ENCODE data around the gene NIN.

The NIN gene

GRCh38 chr14:50728836-50729235 lies 102.1 kb downstream of the NIN start:
- no peak overlapping the region for H3K27ac ChIP-seq (ENCODE audit: low read depth, low read length)
- H3K36me3 ChIP-seq (ENCODE audit: insufficient read depth, low read length) = peaks cover 78% of the 10 kb centered on the region
- no peak overlapping the region for H3K9ac ChIP-seq (ENCODE audit: low read depth, low read length)

GRCh38 chr14:50726372-50727107 lies 104.4 kb downstream of the NIN start:
- H3K4me1 ChIP-seq (ENCODE audit: insufficient read depth, low read length) = no peaks in the 10 kb centered on the region
- no peak overlapping the region for H3K27ac ChIP-seq (ENCODE audit: low read depth, low read length)
- 100% methylated on average over 2 of the region's 3 CpGs for WGBS
- no peaks in the 10 kb centered on the region for H3K27me3 ChIP-seq (ENCODE audit: insufficient read depth, low read length)
- no peak overlapping the region for H3K9ac ChIP-seq (ENCODE audit: low read depth, low read length)
- peaks cover 73% of the 10 kb centered on the region for H3K36me3 ChIP-seq (ENCODE audit: insufficient read depth, low read length)
- no peak overlapping the region for H3K4me3 ChIP-seq (ENCODE audit: low read length)
- peaks cover 12% of the 10 kb centered on the region; the same call in 1 of the 2 replicates for H3K9me3 ChIP-seq (ENCODE audit: insufficient read depth, low read depth, low read length)

More at GRCh38 chr14:50728836-50729235, 102.1 kb downstream of the NIN start:
- Histone ChIP-seq H3K4me1 (ENCODE audit: insufficient read depth, low read length) (no peaks in the 10 kb centered on the region), H3K27me3 (ENCODE audit: insufficient read depth, low read length) (no peaks in the 10 kb centered on the region), H3K4me3 (ENCODE audit: low read length) (no peak overlapping the region), H3K9me3 (ENCODE audit: insufficient read depth, low read depth, low read length) (peaks cover 12% of the 10 kb centered on the region; the same call in 1 of the 2 replicates)
- WGBS = 92% methylated on average over 6 of the region's 6 CpGs

- H3K27ac ChIP-seq (ENCODE audit: low read depth, low read length) = no peak overlapping the region
- H3K9me3 ChIP-seq (ENCODE audit: insufficient read depth, low read depth, low read length) = peaks cover 12% of the 10 kb centered on the region; the same call in 1 of the 2 replicates
- WGBS = 83% methylated on average over 5 of the region's 5 CpGs
- H3K36me3 ChIP-seq (ENCODE audit: insufficient read depth, low read length) = peaks cover 70% of the 10 kb centered on the region
- no peak overlapping the region for H3K4me3 ChIP-seq (ENCODE audit: low read length)
- no peaks in the 10 kb centered on the region for H3K27me3 ChIP-seq (ENCODE audit: insufficient read depth, low read length)
- H3K9ac ChIP-seq (ENCODE audit: low read depth, low read length) = no peak overlapping the region
- H3K4me1 ChIP-seq (ENCODE audit: insufficient read depth, low read length) = no peaks in the 10 kb centered on the region
Observed at GRCh38 chr14:50725761-50726160, 105.2 kb downstream of the NIN start.

- Histone ChIP-seq H3K4me1 (ENCODE audit: insufficient read depth, low read length) (no peaks in the 10 kb centered on the region), H3K27ac (ENCODE audit: low read depth, low read length) (no peak overlapping the region), H3K4me3 (ENCODE audit: low read length) (no peak overlapping the region), H3K36me3 (ENCODE audit: insufficient read depth, low read length) (peaks cover 20% of the 10 kb centered on the region), H3K9ac (ENCODE audit: low read depth, low read length) (no peak overlapping the region), H3K27me3 (ENCODE audit: insufficient read depth, low read length) (no peaks in the 10 kb centered on the region), H3K9me3 (ENCODE audit: insufficient read depth, low read depth, low read length) (no peaks in the 10 kb centered on the region)
- WGBS = no CpG with 5 or more reads among the region's 1 CpG
Observed at GRCh38 chr14:50719911-50720759, 110.8 kb downstream of the NIN start.

GRCh38 chr14:50718949-50719348 lies 112.0 kb downstream of the NIN start:
- Histone ChIP-seq H3K27me3 (ENCODE audit: insufficient read depth, low read length) (no peaks in the 10 kb centered on the region), H3K4me1 (ENCODE audit: insufficient read depth, low read length) (no peaks in the 10 kb centered on the region), H3K9ac (ENCODE audit: low read depth, low read length) (no peak overlapping the region), H3K27ac (ENCODE audit: low read depth, low read length) (no peak overlapping the region), H3K4me3 (ENCODE audit: low read length) (no peak overlapping the region), H3K36me3 (ENCODE audit: insufficient read depth, low read length) (peaks cover 10% of the 10 kb centered on the region), H3K9me3 (ENCODE audit: insufficient read depth, low read depth, low read length) (no peaks in the 10 kb centered on the region)
- 93% methylated on average over 1 of the region's 1 CpG for WGBS

- H3K4me3 ChIP-seq (ENCODE audit: low read length) = no peak overlapping the region
- H3K9ac ChIP-seq (ENCODE audit: low read depth, low read length) = no peak overlapping the region
- no peaks in the 10 kb centered on the region for H3K4me1 ChIP-seq (ENCODE audit: insufficient read depth, low read length)
- no peak overlapping the region for H3K27ac ChIP-seq (ENCODE audit: low read depth, low read length)
- no peaks in the 10 kb centered on the region for H3K27me3 ChIP-seq (ENCODE audit: insufficient read depth, low read length)
- no peaks in the 10 kb centered on the region for H3K9me3 ChIP-seq (ENCODE audit: insufficient read depth, low read depth, low read length)
- 85% methylated on average over 5 of the region's 7 CpGs for WGBS
- H3K36me3 ChIP-seq (ENCODE audit: insufficient read depth, low read length) = no peaks in the 10 kb centered on the region; the same call in 1 of the 2 replicates
Observed at GRCh38 chr14:50717811-50718210, 113.2 kb downstream of the NIN start.

- no peaks in the 10 kb centered on the region for H3K4me1 ChIP-seq (ENCODE audit: insufficient read depth, low read length)
- 75% methylated on average over 1 of the region's 2 CpGs for WGBS
Observed at GRCh38 chr14:50714450-50715073, 116.4 kb downstream of the NIN start.

GRCh38 chr14:50711043-50711442 lies 119.9 kb downstream of the NIN start:
- no peaks in the 10 kb centered on the region for H3K9me3 ChIP-seq (ENCODE audit: insufficient read depth, low read depth, low read length)
- no peaks in the 10 kb centered on the region for H3K36me3 ChIP-seq (ENCODE audit: insufficient read depth, low read length)
- no peaks in the 10 kb centered on the region for H3K27me3 ChIP-seq (ENCODE audit: insufficient read depth, low read length)
- WGBS = 86% methylated on average over 3 of the region's 3 CpGs
- H3K27ac ChIP-seq (ENCODE audit: low read depth, low read length) = no peak overlapping the region
- H3K4me1 ChIP-seq (ENCODE audit: insufficient read depth, low read length) = no peaks in the 10 kb centered on the region
- H3K4me3 ChIP-seq (ENCODE audit: low read length) = no peak overlapping the region
- no peak overlapping the region for H3K9ac ChIP-seq (ENCODE audit: low read depth, low read length)

More at GRCh38 chr14:50714450-50715073, 116.4 kb downstream of the NIN start:
- Histone ChIP-seq H3K4me3 (ENCODE audit: low read length) (no peak overlapping the region), H3K27ac (ENCODE audit: low read depth, low read length) (no peak overlapping the region), H3K27me3 (ENCODE audit: insufficient read depth, low read length) (no peaks in the 10 kb centered on the region), H3K36me3 (ENCODE audit: insufficient read depth, low read length) (no peaks in the 10 kb centered on the region), H3K9me3 (ENCODE audit: insufficient read depth, low read depth, low read length) (no peaks in the 10 kb centered on the region), H3K9ac (ENCODE audit: low read depth, low read length) (no peak overlapping the region)

- Histone ChIP-seq H3K4me3 (ENCODE audit: low read length) (no peak overlapping the region), H3K27ac (ENCODE audit: low read depth, low read length) (no peak overlapping the region), H3K9ac (ENCODE audit: low read depth, low read length) (no peak overlapping the region), H3K9me3 (ENCODE audit: insufficient read depth, low read depth, low read length) (no peaks in the 10 kb centered on the region), H3K27me3 (ENCODE audit: insufficient read depth, low read length) (no peaks in the 10 kb centered on the region), H3K36me3 (ENCODE audit: insufficient read depth, low read length) (no peaks in the 10 kb centered on the region), H3K4me1 (ENCODE audit: insufficient read depth, low read length) (no peaks in the 10 kb centered on the region)
- 95% methylated on average over 22 of the region's 22 CpGs for WGBS
Observed at GRCh38 chr14:50705026-50705593, 125.9 kb downstream of the NIN start.

- Histone ChIP-seq H3K4me1 (ENCODE audit: insufficient read depth, low read length) (no peaks in the 10 kb centered on the region), H3K4me3 (ENCODE audit: low read length) (no peak overlapping the region), H3K9me3 (ENCODE audit: insufficient read depth, low read depth, low read length) (no peaks in the 10 kb centered on the region), H3K27ac (ENCODE audit: low read depth, low read length) (no peak overlapping the region), H3K27me3 (ENCODE audit: insufficient read depth, low read length) (no peaks in the 10 kb centered on the region), H3K36me3 (ENCODE audit: insufficient read depth, low read length) (no peaks in the 10 kb centered on the region), H3K9ac (ENCODE audit: low read depth, low read length) (no peak overlapping the region)
- WGBS = 94% methylated on average over 26 of the region's 26 CpGs
Observed at GRCh38 chr14:50704454-50705010, 126.4 kb downstream of the NIN start.

Data from HUES64 (cell line).